ENCODE data around the gene CSMD2. TPM values are rescaled to one million over a fixed set of nuclear protein-coding genes. Genes with fewer than 3 reads are reported as not detected.
"Not testable (repeated sequence)": the region's sequence is repeated elsewhere in the genome, so short reads cannot be mapped to it uniquely, and the experiment has no call there.

The CSMD2 gene
- total RNA-seq, 1 experiment from 2014 or later, result 13.2 TPM

DNA sequence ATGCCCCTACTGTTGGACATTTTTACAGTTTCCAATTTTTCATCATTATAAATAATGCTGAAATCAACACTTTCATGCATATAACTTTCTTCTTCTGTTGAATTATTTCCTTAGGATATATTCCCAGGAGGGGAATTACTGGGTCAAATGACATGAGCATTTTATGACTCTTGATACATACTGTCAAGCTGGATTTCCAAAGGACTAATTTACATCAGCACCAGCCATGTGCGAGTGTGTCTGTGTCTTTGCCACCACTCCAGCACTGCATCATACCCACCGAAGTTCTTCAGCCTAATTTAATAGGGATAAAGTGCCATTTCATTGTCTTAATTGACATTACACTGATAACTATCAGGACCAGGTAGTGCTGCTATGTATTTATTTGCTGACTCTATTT lies 146.7 kb downstream of the CSMD2 start:
- CTCF ChIA-PET, result no interaction called here
- H3K27me3 Mint-ChIP-seq (ENCODE audit: low read depth), result no peaks in the 10 kb centered on the region
- TF ChIP-seq USF2 (CRISPR knock-in tag; IDR thresholded peaks at IDR 0.05) (no peak), ZNF232 (CRISPR knock-in tag; IDR thresholded peaks at IDR 0.05) (no peak), SOX15 (CRISPR knock-in tag; IDR thresholded peaks at IDR 0.05) (no peak), IRF2 (CRISPR knock-in tag; IDR thresholded peaks at IDR 0.05; ENCODE audit: borderline replicate concordance, low read depth) (no peak)
- TF ChIP-seq, protein P1, sequence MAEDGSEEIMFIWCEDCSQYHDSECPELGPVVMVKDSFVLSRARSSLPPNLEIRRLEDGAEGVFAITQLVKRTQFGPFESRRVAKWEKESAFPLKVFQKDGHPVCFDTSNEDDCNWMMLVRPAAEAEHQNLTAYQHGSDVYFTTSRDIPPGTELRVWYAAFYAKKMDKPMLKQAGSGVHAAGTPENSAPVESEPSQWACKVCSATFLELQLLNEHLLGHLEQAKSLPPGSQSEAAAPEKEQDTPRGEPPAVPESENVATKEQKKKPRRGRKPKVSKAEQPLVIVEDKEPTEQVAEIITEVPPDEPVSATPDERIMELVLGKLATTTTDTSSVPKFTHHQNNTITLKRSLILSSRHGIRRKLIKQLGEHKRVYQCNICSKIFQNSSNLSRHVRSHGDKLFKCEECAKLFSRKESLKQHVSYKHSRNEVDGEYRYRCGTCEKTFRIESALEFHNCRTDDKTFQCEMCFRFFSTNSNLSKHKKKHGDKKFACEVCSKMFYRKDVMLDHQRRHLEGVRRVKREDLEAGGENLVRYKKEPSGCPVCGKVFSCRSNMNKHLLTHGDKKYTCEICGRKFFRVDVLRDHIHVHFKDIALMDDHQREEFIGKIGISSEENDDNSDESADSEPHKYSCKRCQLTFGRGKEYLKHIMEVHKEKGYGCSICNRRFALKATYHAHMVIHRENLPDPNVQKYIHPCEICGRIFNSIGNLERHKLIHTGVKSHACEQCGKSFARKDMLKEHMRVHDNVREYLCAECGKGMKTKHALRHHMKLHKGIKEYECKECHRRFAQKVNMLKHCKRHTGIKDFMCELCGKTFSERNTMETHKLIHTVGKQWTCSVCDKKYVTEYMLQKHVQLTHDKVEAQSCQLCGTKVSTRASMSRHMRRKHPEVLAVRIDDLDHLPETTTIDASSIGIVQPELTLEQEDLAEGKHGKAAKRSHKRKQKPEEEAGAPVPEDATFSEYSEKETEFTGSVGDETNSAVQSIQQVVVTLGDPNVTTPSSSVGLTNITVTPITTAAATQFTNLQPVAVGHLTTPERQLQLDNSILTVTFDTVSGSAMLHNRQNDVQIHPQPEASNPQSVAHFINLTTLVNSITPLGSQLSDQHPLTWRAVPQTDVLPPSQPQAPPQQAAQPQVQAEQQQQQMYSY (CRISPR knock-in tag; IDR thresholded peaks at IDR 0.05), result no peak
- TF ChIP-seq, protein P2, sequence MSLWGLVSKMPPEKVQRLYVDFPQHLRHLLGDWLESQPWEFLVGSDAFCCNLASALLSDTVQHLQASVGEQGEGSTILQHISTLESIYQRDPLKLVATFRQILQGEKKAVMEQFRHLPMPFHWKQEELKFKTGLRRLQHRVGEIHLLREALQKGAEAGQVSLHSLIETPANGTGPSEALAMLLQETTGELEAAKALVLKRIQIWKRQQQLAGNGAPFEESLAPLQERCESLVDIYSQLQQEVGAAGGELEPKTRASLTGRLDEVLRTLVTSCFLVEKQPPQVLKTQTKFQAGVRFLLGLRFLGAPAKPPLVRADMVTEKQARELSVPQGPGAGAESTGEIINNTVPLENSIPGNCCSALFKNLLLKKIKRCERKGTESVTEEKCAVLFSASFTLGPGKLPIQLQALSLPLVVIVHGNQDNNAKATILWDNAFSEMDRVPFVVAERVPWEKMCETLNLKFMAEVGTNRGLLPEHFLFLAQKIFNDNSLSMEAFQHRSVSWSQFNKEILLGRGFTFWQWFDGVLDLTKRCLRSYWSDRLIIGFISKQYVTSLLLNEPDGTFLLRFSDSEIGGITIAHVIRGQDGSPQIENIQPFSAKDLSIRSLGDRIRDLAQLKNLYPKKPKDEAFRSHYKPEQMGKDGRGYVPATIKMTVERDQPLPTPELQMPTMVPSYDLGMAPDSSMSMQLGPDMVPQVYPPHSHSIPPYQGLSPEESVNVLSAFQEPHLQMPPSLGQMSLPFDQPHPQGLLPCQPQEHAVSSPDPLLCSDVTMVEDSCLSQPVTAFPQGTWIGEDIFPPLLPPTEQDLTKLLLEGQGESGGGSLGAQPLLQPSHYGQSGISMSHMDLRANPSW (CRISPR knock-in tag; conservative IDR thresholded peaks at IDR 0.05; ENCODE audit: low read depth), result no peak
- peaks cover 27% of the 10 kb centered on the region for H3K4me1 Mint-ChIP-seq
- peaks cover 9% of the 10 kb centered on the region for H3K9me3 Mint-ChIP-seq
- H3K36me3 Mint-ChIP-seq, result peaks cover 2% of the 10 kb centered on the region; the same call in 1 of the 2 replicates
- DNase-seq (ENCODE audit: low spot score) (no peak), ATAC-seq (no peak)
- H3K27ac Mint-ChIP-seq, result no peak overlapping the region
- POLR2A ChIA-PET, result no interaction called here
- no peak overlapping the region for H3K4me3 Mint-ChIP-seq

DNA sequence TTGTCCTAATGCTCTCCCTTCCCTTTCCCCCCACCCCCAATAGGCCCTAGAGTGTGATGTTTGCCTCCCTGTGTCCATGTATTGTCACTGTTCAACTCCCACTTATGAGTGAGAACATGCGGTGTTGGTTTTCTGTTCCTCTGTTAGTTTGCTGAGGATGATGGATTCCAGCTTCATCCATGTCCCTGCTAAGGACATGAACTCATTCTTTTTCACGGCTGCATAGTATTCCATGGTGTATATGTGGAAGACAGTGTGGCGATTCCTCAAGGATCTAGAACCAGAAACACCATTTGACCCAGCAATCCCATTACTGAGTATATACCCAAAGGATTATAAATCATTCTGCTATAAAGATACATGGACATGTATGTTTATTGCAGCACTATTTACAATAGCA lies 148.7 kb downstream of the CSMD2 start:
- ATAC-seq; H3K9me3 Mint-ChIP-seq; DNase-seq (ENCODE audit: low spot score); CTCF ChIA-PET; H3K27ac Mint-ChIP-seq; H3K4me3 Mint-ChIP-seq; POLR2A ChIA-PET; H3K36me3 Mint-ChIP-seq; H3K27me3 Mint-ChIP-seq (ENCODE audit: low read depth): not testable (repeated sequence)
- H3K4me1 Mint-ChIP-seq, result peaks cover 27% of the 10 kb centered on the region

DNA sequence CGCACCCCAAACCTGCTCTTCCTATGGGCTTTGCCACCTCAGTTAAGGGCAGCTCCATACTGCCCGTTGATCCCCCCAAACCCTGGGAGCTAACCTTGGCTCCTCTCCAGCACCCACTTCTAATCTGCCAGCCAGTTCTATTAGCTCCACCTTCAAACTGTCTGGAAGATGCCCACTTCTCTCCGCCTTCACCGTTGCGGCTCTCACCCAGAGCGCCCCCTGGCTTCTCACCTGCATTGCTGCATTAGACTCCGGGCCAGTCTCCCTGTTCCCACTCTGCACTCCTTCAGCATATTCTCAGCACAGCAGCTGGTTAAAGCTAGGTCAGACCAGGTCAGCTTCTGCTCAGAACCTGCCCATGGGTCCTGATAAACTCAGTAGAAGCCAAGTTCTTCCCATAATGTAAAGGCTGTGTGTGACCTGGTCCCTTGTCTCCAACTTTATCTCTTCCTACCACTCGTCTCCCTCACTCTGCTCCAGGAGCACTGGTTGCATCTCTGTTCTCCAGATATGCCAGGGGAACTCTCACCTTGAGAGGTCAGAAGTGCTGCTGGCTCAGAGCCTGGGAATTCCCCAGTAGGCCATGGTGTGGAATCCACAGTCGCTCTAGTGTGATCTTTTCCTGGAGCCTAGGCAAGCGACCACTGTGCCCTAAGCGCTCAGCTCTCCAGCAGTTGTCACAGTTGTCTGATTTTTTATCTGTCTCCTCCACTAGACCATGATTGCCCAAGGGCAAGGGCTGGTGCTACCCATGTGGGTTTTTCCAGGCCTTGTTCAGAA lies 150.9 kb downstream of the CSMD2 start:
- Mint-ChIP-seq H3K27me3 (ENCODE audit: low read depth) (no peaks in the 10 kb centered on the region), H3K4me3 (no peak overlapping the region)
- CTCF ChIA-PET, result interaction anchor here (0.5 to 2.6 kb wide), 75 partner anchors 9 to 759 kb away, joined by 3 to 50 read pairs (median 4); no protein-coding TSS in a partner anchor
- TF ChIP-seq ZNF532 (CRISPR knock-in tag; IDR thresholded peaks at IDR 0.05; ENCODE audit: borderline replicate concordance) (no peak), CREM (CRISPR knock-in tag; IDR thresholded peaks at IDR 0.05) (no peak), ZNF121 (CRISPR knock-in tag; IDR thresholded peaks at IDR 0.05) (0 out of 2 replicates have a peak, but pooled peaks have one; percentile 68), RELA (CRISPR knock-in tag; IDR thresholded peaks at IDR 0.05; ENCODE audit: borderline replicate concordance) (no peak), ATF1 (CRISPR knock-in tag; IDR thresholded peaks at IDR 0.05) (no peak), NFE2L1 (CRISPR knock-in tag; IDR thresholded peaks at IDR 0.05) (no peak)
- TF ChIP-seq, protein P3, sequence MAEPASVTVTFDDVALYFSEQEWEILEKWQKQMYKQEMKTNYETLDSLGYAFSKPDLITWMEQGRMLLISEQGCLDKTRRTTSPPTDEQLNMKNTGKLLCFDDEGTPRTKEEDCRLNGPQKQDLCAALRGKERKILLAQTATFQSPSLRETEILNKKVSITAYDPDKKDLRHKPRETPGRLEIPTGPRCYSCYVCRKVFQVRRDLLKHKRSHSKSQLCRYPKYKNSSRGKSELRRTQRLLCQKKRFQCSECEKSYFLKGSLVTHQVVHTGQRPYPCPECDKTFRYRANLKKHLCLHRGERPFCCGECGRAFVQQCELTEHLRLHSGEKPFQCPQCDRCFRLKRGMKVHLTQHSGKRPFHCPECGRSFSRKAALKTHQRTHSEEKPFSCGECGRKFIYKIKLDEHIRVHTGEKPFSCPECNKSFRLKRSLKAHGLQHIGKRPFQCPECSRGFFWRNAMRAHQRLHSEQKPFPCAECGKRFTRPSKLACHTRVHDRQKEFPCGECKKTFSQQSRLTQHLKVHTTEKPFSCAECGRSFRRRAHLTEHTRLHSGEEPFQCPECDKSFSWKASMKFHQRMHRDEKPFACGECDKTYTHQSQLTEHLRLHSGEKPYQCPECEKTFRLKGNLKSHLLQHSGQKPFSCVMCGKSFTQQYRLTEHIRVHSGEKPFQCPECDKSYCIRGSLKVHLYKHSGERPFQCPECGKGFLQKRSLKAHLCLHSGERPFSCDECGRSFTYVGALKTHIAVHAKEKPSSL (CRISPR knock-in tag; conservative IDR thresholded peaks at IDR 0.05), result no peak
- TF ChIP-seq, protein P2 (CRISPR knock-in tag; conservative IDR thresholded peaks at IDR 0.05; ENCODE audit: low read depth), result no peak

More for the DNA sequence above, 150.9 kb downstream of the CSMD2 start:
- peak; percentile 96 for ATAC-seq
- POLR2A ChIA-PET, result interaction anchor here (1.2 kb wide), 1 partner anchor 116 kb away, joined by 3 read pairs; no protein-coding TSS in a partner anchor
- peaks cover 2% of the 10 kb centered on the region; the same call in 1 of the 2 replicates for H3K36me3 Mint-ChIP-seq
- H3K4me1 Mint-ChIP-seq, result peaks cover 7% of the 10 kb centered on the region
- no peak overlapping the region for H3K27ac Mint-ChIP-seq
- DNase-seq (ENCODE audit: low spot score), result peak; percentile 81
- H3K9me3 Mint-ChIP-seq, result peaks cover 9% of the 10 kb centered on the region

Measured in WTC11 (cell line).